ENCODE data around the gene ABCC6.
"Not testable (repeated sequence)": the region's sequence is repeated elsewhere in the genome, so short reads cannot be mapped to it uniquely, and the experiment has no call there.

DNA sequence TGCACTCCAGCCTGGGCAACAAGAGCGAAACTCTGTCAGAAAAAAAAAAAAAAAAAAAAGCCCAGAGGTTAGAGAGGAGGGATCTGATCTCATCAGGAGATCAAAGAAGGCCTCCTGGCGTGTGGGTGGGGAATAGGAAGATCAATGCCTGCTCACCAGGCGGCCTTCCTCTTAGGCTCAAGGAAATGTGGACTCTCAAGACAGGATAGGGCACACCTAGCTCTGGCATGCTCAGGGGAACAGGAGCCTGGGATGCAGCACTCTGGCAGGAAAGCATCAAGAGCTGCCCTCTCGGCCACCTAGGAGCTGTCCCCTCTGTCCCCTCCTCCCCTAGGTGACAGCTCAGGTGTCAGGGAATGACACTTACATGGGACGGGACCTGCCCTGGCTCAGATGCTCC lies 22.9 kb downstream of the ABCC6 start:
- TF ChIP-seq, protein P1, sequence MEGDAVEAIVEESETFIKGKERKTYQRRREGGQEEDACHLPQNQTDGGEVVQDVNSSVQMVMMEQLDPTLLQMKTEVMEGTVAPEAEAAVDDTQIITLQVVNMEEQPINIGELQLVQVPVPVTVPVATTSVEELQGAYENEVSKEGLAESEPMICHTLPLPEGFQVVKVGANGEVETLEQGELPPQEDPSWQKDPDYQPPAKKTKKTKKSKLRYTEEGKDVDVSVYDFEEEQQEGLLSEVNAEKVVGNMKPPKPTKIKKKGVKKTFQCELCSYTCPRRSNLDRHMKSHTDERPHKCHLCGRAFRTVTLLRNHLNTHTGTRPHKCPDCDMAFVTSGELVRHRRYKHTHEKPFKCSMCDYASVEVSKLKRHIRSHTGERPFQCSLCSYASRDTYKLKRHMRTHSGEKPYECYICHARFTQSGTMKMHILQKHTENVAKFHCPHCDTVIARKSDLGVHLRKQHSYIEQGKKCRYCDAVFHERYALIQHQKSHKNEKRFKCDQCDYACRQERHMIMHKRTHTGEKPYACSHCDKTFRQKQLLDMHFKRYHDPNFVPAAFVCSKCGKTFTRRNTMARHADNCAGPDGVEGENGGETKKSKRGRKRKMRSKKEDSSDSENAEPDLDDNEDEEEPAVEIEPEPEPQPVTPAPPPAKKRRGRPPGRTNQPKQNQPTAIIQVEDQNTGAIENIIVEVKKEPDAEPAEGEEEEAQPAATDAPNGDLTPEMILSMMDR (IDR thresholded peaks at IDR 0.05; ENCODE audit: low read depth, low read length, missing input control), result not testable (repeated sequence)
- TF ChIP-seq, protein P2, sequence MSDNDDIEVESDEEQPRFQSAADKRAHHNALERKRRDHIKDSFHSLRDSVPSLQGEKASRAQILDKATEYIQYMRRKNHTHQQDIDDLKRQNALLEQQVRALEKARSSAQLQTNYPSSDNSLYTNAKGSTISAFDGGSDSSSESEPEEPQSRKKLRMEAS (IDR thresholded peaks at IDR 0.05), result not testable (repeated sequence)
- not testable (repeated sequence) for TF ChIP-seq FOXA1 (IDR thresholded peaks at IDR 0.05); SP1 (IDR thresholded peaks at IDR 0.05); HNF4A (conservative IDR thresholded peaks at IDR 0.05)
- TF ChIP-seq, protein P3, sequence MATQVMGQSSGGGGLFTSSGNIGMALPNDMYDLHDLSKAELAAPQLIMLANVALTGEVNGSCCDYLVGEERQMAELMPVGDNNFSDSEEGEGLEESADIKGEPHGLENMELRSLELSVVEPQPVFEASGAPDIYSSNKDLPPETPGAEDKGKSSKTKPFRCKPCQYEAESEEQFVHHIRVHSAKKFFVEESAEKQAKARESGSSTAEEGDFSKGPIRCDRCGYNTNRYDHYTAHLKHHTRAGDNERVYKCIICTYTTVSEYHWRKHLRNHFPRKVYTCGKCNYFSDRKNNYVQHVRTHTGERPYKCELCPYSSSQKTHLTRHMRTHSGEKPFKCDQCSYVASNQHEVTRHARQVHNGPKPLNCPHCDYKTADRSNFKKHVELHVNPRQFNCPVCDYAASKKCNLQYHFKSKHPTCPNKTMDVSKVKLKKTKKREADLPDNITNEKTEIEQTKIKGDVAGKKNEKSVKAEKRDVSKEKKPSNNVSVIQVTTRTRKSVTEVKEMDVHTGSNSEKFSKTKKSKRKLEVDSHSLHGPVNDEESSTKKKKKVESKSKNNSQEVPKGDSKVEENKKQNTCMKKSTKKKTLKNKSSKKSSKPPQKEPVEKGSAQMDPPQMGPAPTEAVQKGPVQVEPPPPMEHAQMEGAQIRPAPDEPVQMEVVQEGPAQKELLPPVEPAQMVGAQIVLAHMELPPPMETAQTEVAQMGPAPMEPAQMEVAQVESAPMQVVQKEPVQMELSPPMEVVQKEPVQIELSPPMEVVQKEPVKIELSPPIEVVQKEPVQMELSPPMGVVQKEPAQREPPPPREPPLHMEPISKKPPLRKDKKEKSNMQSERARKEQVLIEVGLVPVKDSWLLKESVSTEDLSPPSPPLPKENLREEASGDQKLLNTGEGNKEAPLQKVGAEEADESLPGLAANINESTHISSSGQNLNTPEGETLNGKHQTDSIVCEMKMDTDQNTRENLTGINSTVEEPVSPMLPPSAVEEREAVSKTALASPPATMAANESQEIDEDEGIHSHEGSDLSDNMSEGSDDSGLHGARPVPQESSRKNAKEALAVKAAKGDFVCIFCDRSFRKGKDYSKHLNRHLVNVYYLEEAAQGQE (IDR thresholded peaks at IDR 0.05), result not testable (repeated sequence)
